HEK293 (cell line): ENCODE measurements around the gene ZNF32.

Source experiments
- CTCF ChIP-seq: fragments of 450-650 bp; formaldehyde crosslinking; IDR thresholded peaks from 2 replicates; pipeline ENCODE4 v1.5.1; 2016; ENCODE audit warnings: missing biosample characterization, missing genetic modification characterization
- ZNF140 ChIP-seq: fragments of 450-650 bp; formaldehyde crosslinking; IDR thresholded peaks from 2 replicates; pipeline ENCODE4 v1.5.1; 2016; ENCODE audit warnings: missing biosample characterization, missing genetic modification characterization

- TF ChIP-seq ZNF140 (tag by site-specific recombination) (no peak), CTCF (no peak)
Measured at GRCh38 chr10:43688348-43688892, 39.7 kb upstream of the ZNF32 start.
